GM12892 (cell line): Measurements from ENCODE around the gene GSTM4.

Experiments
- POLR2A ChIP-seq: IDR thresholded peaks from 2 replicates; pipeline ENCODE4 v1.6.1; 2011; ENCODE audit warnings: low read depth, low read length, control low read depth
- POLR2AphosphoS5 ChIP-seq: IDR thresholded peaks from 2 replicates; pipeline ENCODE4 v1.6.1; 2011; ENCODE audit warnings: low read depth, low read length, control low read depth
- TAF1 ChIP-seq: IDR thresholded peaks from 2 replicates; pipeline ENCODE4 v1.6.1; 2011; ENCODE audit warnings: low read depth, mild to moderate bottlenecking, control low read depth, low read length, borderline replicate concordance

DNA sequence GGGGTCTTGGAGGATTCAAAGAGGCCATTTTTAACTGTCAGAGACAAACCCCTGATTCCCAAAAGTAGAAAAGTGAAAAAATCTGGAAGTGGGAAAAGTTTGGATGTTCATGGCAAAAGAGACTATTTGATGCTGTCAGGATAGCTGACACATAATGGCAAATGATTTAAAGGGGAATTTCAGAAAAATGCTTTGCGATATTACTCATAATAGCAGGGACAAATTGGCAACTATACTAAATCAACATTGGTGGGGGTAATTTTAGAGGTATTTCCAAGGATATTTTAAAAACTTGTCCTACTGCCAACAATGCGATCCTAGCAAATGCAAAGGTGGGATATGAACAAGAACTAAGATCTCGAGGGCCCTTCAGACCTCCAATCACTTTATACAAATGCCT lies 5.3 kb upstream of the GSTM4 start:
- TF ChIP-seq POLR2A (no peak), POLR2AphosphoS5 (no peak), TAF1 (no peak)
